Testis (tissue), 2 donors: ENCODE results near the gene SLC2A6.

Source experiments
- CTCF ChIP-seq, 3 experiments: fragments of 450-650 bp in 2 of 3; fragments of 200-600 bp in 1 of 3; sonication (generic) in 1 of 3; IDR thresholded peaks; one replicate each; pipeline ENCODE4 v1.5.1; 2016 to 2019; ENCODE audit warnings: antibody characterized with exemption in 3 of 3, mild to moderate bottlenecking in 2 of 3, moderate library complexity in 1 of 3
- POLR2A ChIP-seq: fragments of 450-650 bp; IDR thresholded peaks from one replicate; pipeline ENCODE4 v1.6.1; 2017; ENCODE audit warnings: antibody characterized with exemption, mild to moderate bottlenecking, moderate library complexity

- TF ChIP-seq CTCF (IDR thresholded peaks at IDR 0.05) (no peak), POLR2A (no peak)
Measured at GRCh38 chr9:133485531-133486260, 6.8 kb upstream of the SLC2A6 start.
